GM18508 (cell line): ENCODE results near the gene WHAMM.
"Not testable (repeated sequence)": the region's sequence is repeated elsewhere in the genome, so short reads cannot be mapped to it uniquely, and the experiment has no call there.

Experiments
- ATAC-seq: cut with Tn5 transposase; IDR thresholded peaks from one replicate; pipeline ENCODE4 v1.9.1; 2021; ENCODE audit warnings: moderate number of reproducible peaks; ENCODE audit not compliant: insufficient read depth, unreplicated experiment

The WHAMM gene

GRCh38 chr15:82809308-82810060 lies at the start of gene WHAMM:
Gene WHAMM, plus strand, starts transcription at chr15:82809628. Its CDS starts 99 bp downstream, at chr15:82809727.
- ATAC-seq = peak; percentile 53

- ATAC-seq = no peak
Observed at GRCh38 chr15:82763361-82764116, 45.9 kb upstream of the WHAMM start.

GRCh38 chr15:82764117-82764490 lies 45.3 kb upstream of the WHAMM start:
- ATAC-seq = no peak

GRCh38 chr15:82764740-82765139 lies 44.7 kb upstream of the WHAMM start:
- no peak for ATAC-seq

- not testable (repeated sequence) for ATAC-seq
Observed at GRCh38 chr15:82766201-82766600, 43.2 kb upstream of the WHAMM start.

- no peak for ATAC-seq
Observed at GRCh38 chr15:82767163-82767829, 42.1 kb upstream of the WHAMM start.

GRCh38 chr15:82768414-82769054 lies 40.9 kb upstream of the WHAMM start:
- ATAC-seq = no peak

GRCh38 chr15:82771789-82772607 lies 37.4 kb upstream of the WHAMM start:
- ATAC-seq = no peak

- ATAC-seq = no peak
Observed at GRCh38 chr15:82774496-82774895, 34.9 kb upstream of the WHAMM start.

GRCh38 chr15:82778755-82779154 lies 30.7 kb upstream of the WHAMM start:
- ATAC-seq = no peak

- no peak for ATAC-seq
Observed at GRCh38 chr15:82781349-82781748, 28.1 kb upstream of the WHAMM start.

- ATAC-seq = no peak
Observed at GRCh38 chr15:82788496-82788895, 20.9 kb upstream of the WHAMM start.

- ATAC-seq = no peak
Observed at GRCh38 chr15:82789491-82789890, 19.9 kb upstream of the WHAMM start.

- ATAC-seq = no peak
Observed at GRCh38 chr15:82790321-82790720, 19.1 kb upstream of the WHAMM start.

GRCh38 chr15:82792068-82792467 lies 17.4 kb upstream of the WHAMM start:
- ATAC-seq = no peak

GRCh38 chr15:82793737-82794136 lies 15.7 kb upstream of the WHAMM start:
- no peak for ATAC-seq

- ATAC-seq = no peak
Observed at GRCh38 chr15:82798104-82798503, 11.3 kb upstream of the WHAMM start.

GRCh38 chr15:82798531-82799166 lies 10.8 kb upstream of the WHAMM start:
- ATAC-seq = no peak

GRCh38 chr15:82799183-82799841 lies 10.1 kb upstream of the WHAMM start:
- no peak for ATAC-seq
